GM21825 (cell line): ENCODE results near the gene RPL35.
"Not testable (repeated sequence)": the region's sequence is repeated elsewhere in the genome, so short reads cannot be mapped to it uniquely, and the experiment has no call there.

Experiments
- ATAC-seq: cut with Tn5 transposase; IDR thresholded peaks from one replicate; pipeline ENCODE4 v1.9.1; 2021; ENCODE audit warnings: mild to moderate bottlenecking, moderate library complexity; ENCODE audit not compliant: unreplicated experiment

The RPL35 gene

GRCh38 chr9:124852829-124853531 lies 8.8 kb downstream of the RPL35 start, which contains the start of gene WDR38:
Gene WDR38 (plus strand): TSS chr9:124853460. CDS start chr9:124853532, 72 bp downstream.
- peak; percentile 69 for ATAC-seq

DNA sequence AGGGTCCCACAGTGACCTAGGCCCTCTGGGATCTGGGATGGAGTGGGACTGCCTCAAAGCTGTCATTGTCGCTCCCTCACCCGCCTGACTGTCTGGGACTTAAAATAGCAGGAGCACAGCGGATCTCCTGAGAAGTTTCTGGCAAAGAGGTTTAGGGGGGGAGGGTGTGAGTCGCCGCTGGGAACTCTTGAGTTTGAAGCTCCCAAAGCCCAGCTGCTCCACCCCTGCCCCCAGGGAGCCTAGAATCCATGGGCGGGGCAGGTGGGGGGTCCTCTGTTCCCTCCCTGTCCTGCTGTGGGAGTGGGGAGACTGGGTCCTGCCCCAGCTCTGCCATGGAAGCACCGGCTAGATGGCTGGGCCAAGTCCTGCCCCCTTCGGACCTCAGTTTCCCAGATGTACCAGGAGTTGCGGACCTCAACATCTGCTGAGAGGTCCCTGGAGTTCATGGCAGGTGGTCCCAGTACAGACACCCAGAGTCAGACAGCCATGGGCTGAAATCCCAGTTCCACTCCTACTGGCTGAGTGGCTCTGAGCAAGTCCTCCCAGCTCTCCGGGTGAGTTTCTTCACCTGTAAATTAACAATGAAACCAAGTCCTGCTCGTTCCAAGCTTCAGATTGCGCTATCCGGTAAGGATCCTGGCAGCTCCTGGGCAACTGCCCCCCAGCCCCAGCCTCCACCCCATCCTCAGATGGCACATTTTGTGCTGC lies 9.5 kb downstream of the RPL35 start:
- no peak for ATAC-seq

GRCh38 chr9:124849801-124850200 lies 12.0 kb downstream of the RPL35 start:
- no peak for ATAC-seq

- ATAC-seq, result no peak
Measured at GRCh38 chr9:124846969-124847368, 14.8 kb downstream of the RPL35 start.

DNA sequence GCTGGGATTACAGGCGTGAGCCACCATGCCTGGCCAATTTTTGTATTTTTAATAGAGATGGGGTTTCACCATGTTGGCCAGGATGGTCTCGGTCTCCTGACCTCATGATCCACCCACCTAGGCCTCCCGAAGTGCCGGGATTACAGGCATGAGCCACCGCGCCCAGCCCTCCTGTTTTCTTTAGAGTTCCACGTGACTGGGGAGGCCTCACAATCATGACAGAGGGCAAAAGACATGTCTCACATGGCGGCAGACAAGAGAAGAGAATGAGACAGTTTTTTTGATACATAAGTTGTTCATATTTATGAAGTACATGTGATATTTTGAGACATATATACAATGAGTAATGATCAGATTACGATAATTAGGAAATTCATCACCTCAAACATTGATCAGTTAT lies 15.3 kb downstream of the RPL35 start:
- ATAC-seq, result not testable (repeated sequence)

- no peak for ATAC-seq
Measured at GRCh38 chr9:124844291-124844690, 17.5 kb downstream of the RPL35 start.

DNA sequence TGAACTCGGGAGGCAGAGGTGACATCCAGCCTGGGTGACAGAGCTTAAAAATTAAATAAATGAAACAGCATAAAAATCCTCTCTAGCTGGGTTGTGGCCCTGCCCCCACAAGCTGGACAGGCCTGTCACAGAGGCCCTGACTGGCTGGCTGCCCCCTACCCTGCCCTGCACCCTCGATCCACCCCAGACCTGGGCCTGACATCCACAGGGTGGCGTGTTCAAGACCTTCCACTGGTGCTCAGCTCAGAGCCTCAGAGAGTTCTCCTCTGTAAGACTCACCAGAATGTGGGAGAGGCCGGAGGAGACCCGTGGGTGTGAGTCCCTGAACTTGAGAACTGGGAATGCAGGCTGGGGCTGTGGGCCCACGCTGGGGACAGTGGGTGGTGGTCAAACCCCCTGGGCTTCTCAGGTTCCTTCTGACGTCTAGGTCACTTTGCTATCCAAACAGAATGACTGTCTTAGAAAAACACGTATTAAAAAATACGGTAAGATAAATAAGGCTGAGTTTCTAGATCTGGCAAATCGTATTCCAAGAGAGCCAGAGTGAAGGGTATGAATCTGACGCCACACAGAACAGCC lies 18.2 kb downstream of the RPL35 start:
- ATAC-seq, result no peak

GRCh38 chr9:124841075-124841821 lies 20.5 kb downstream of the RPL35 start:
- ATAC-seq, result no peak

GRCh38 chr9:124840300-124840833 lies 21.4 kb downstream of the RPL35 start:
- ATAC-seq, result no peak

DNA sequence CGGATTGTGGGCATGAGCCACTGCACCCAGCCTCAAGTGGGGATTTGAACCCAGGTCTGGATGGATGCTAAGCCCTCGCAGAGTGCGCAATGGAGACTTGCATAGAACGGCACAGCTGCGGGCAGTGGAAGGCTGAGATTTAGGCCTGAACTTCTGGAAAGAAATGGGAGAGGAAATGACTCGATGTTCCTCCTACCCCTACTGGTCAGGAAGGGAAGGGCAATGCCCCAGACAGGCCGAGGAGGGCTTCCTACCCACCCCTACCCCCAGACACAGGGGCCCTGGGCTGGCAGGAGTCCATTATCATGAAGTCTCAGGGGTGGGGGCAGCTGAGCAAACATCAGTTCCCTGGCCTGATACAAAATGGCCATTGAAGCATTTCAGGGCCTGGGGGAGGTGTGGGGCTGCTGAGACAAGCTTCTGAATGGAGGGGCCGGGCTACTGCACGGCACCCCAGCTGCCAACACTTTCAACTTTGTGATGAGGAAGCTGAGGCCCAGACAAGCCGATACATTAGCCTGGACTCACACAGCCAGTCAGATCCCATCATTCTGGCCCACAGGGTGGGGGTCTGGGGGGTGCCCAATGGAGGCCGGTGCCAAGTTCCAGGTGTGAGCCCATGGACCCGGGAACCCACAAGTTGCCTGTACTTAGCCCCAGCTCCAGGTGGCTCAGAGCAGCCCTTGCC lies 22.0 kb downstream of the RPL35 start:
- no peak for ATAC-seq

- ATAC-seq, result not testable (repeated sequence)
Measured at GRCh38 chr9:124838567-124839275, 23.0 kb downstream of the RPL35 start.

- ATAC-seq, result not testable (repeated sequence)
Measured at GRCh38 chr9:124838132-124838531, 23.6 kb downstream of the RPL35 start.

GRCh38 chr9:124835026-124835557 lies 26.7 kb downstream of the RPL35 start:
- ATAC-seq, result no peak

- no peak for ATAC-seq
Measured at GRCh38 chr9:124834591-124834990, 27.2 kb downstream of the RPL35 start.

DNA sequence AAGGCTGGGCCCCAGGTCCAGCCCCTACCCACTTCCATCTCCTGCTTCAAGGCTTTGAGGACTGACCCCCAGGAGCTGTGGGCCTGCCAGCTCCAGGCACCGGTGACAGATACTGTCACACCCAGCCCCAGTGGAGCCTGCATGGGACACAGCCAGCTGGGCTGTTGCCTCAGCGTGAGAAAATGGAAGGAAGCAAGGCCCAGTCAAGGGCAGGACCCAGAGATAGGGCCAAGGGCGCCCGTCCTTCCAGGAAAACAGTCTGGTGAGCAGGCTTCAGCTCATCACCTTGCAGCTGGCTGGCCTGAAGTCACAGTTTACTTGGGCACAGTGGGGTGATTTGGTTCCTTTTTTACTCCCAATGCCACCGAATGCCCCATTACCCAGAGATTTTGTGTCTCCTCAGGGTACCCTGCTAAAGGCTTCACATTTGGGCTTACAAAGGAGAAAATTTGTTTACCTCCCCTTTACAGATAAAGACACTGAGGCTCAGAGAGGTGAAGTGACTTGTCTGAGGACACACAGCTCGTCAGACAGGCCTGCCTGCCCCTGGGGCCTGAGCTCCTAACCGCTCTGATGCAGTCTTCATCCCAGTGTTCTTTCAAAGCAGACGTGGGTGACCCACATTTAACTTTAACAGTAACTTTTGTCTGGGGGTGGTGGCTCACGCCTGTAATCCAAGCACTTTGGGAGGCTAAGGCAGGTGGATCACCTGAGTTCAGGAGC lies 30.0 kb downstream of the RPL35 start:
- ATAC-seq, result no peak

DNA sequence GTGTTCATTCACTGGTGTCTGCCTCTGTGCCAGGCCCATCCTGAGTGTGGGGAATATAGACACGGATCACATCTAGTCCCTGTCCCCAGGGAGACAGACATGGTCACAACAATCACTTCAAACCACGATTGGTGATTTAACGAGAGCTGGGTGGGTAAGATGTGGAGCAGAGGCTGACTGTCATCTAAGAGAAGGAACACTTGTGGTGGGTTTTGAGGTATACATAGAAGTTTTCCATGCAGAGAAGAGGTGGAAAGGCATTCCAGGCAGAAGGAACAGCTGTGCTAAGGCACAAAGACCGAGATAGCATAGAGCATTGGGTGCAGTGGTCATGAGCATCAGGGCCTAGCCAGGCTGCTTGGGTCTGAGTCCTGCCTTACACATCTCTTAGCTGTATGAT lies 31.2 kb downstream of the RPL35 start:
- ATAC-seq, result no peak

- ATAC-seq, result no peak
Measured at GRCh38 chr9:124829334-124829669, 32.5 kb downstream of the RPL35 start.

DNA sequence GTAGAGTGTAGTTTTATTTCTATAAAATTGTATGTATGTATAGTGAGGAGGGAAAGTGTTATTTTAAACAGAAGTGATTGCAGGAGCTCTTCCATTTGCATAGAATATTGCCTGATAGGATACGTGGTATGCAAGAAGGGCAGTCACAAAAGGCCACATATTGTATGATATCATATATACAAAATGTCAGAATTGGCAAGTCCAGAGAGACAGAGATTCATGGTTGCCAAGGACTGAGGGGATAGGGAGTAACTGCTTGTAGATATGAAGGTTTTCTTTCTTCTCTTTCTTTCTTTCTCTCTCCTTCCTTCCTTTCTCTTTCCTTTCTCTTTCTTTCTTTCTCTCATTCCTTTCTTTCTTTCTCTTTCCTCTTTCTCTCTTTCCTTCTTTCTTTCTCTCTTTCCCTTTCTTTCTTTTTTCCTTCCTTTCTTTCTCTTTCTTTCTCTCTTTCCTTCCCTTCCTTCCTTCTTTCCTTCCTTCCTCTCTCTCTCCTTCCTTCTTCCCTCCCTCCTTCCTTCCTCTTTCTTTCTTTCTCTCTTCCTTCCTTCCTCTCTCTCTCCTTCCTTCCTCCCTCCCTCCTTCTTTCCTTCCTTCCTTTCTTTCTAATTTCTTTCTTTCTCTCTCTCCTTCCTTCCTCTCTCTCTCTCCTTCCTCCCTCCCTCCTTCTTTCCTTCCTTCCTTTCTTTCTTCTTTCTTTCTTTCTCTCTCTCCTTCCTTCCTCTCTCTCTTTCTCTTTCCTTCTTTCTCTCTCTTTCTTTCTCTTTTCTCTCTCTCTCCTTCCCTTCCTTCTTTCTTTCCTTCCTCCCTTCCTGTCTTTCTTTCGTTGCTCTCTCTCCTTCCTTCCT lies 33.0 kb downstream of the RPL35 start:
- no peak for ATAC-seq
